ENCODE results near the gene CD1E.
"Not testable (repeated sequence)": the region's sequence is repeated elsewhere in the genome, so short reads cannot be mapped to it uniquely, and the experiment has no call there.

The CD1E gene

GRCh38 chr1:158353303-158354075, at the start of gene CD1E:
CD1E (plus strand) TSS chr1:158353894; CDS start chr1:158353989, 95 bp downstream.
- DNase-seq, result peak in 1 of 14 donors; percentile 1

- no peak for DNase-seq
Measured at GRCh38 chr1:158310623-158311022, 43.1 kb upstream of the CD1E start.

GRCh38 chr1:158311066-158311465, 42.6 kb upstream of the CD1E start:
- DNase-seq, result no peak

- no peak for DNase-seq
Measured at GRCh38 chr1:158323866-158324265, 29.8 kb upstream of the CD1E start.

- DNase-seq, result no peak
Measured at GRCh38 chr1:158324395-158324794, 29.3 kb upstream of the CD1E start.

- no peak for DNase-seq
Measured at GRCh38 chr1:158327481-158327880, 26.2 kb upstream of the CD1E start.

- no peak for DNase-seq
Measured at GRCh38 chr1:158328426-158328825, 25.3 kb upstream of the CD1E start.

- no peak for DNase-seq
Measured at GRCh38 chr1:158329300-158329699, 24.4 kb upstream of the CD1E start.

GRCh38 chr1:158329733-158330132, 24.0 kb upstream of the CD1E start:
- DNase-seq, result no peak

- DNase-seq, result no peak
Measured at GRCh38 chr1:158330391-158331105, 23.1 kb upstream of the CD1E start.

GRCh38 chr1:158331106-158331425, 22.6 kb upstream of the CD1E start:
- DNase-seq, result no peak

GRCh38 chr1:158331481-158332150, 22.1 kb upstream of the CD1E start, which contains the start of gene CD1B:
CD1B (minus strand) TSS chr1:158331531; CDS start chr1:158331423, 108 bp downstream.
- DNase-seq, result no peak

- no peak for DNase-seq
Measured at GRCh38 chr1:158333405-158334155, 20.1 kb upstream of the CD1E start.

- no peak for DNase-seq
Measured at GRCh38 chr1:158334526-158335212, 19.0 kb upstream of the CD1E start.

GRCh38 chr1:158335213-158335532, 18.5 kb upstream of the CD1E start:
- no peak for DNase-seq

GRCh38 chr1:158336413-158336812, 17.3 kb upstream of the CD1E start:
- DNase-seq, result not testable (repeated sequence)

- not testable (repeated sequence) for DNase-seq
Measured at GRCh38 chr1:158348946-158349345, 4.7 kb upstream of the CD1E start.

GRCh38 chr1:158354255-158354654, 561 bp downstream of the CD1E start:
- no peak for DNase-seq

GRCh38 chr1:158355773-158356285, 2.1 kb downstream of the CD1E start:
- DNase-seq, result no peak

GRCh38 chr1:158356616-158357015, 2.9 kb downstream of the CD1E start:
- no peak for DNase-seq

- no peak for DNase-seq
Measured at GRCh38 chr1:158357441-158357840, 3.7 kb downstream of the CD1E start.

- DNase-seq, result no peak
Measured at GRCh38 chr1:158362482-158362881, 8.8 kb downstream of the CD1E start.

Measured in C1 segment of cervical spinal cord (tissue), 14 donors.